ENCODE measurements around the gene UBQLN3.

Gene UBQLN3

DNA sequence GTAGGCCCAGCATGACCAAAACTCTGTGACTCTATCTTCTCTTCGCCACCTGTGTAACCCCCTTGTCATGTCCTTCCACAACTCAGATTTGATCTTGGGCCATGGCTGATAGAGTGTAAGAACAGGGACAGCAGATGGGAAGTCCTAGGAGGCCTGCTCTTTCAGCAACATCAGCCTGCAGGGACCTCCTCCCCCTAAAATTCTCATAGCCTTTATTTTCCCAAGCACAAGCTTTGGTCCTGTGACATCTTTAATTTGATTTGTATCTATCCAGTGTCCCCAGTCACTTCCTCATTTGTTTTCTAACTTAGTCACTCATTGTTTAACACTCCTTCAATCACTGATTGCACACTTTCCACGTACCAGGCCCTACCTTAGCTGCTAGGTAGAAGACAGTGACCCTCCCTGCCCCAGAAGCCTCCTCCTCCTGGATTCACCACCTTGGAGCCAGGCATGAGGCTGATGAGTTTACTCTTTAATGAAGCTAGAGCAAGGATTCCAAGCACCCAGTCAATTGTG, 5.3 kb downstream of the UBQLN3 start:
- DNase-seq = no peak

DNA sequence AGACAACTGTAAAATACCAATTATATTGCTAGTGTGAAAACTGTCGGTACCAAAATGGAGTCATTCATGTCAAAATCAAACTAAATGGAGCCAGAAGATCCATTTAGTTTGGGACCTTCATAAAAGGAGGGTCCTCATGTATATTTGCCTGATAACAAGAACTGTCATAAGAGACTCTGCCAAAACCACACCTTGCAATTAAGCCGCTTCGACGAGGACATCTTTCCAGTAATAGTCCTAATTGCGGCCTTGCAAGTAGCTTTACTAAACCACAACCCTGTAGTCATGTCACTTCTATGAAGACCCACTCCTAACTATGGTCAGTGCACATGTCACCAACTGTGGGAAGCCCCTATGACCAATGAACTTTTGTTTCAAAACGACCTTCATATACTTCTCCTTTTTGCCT, 9.4 kb downstream of the UBQLN3 start:
- no peak for DNase-seq

DNA sequence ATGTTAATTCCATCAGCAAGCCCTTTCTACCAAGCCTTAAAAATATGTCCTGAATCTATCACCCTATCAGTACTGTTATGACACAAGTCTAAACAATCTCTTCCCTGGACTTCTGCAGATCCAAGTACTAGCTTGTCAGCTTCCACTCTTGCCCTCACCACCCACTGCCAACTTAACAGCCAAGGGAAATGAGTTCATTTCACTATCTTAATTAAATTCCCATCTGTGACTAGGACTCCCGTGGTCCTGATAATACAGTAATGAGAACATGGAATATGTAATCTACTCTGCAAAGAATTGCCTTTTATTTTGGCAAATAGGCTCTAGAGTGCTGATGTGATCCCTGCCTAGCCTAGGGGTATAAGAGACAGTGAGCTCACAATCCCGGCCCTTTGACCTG, 10.1 kb downstream of the UBQLN3 start:
- no peak for DNase-seq

DNA sequence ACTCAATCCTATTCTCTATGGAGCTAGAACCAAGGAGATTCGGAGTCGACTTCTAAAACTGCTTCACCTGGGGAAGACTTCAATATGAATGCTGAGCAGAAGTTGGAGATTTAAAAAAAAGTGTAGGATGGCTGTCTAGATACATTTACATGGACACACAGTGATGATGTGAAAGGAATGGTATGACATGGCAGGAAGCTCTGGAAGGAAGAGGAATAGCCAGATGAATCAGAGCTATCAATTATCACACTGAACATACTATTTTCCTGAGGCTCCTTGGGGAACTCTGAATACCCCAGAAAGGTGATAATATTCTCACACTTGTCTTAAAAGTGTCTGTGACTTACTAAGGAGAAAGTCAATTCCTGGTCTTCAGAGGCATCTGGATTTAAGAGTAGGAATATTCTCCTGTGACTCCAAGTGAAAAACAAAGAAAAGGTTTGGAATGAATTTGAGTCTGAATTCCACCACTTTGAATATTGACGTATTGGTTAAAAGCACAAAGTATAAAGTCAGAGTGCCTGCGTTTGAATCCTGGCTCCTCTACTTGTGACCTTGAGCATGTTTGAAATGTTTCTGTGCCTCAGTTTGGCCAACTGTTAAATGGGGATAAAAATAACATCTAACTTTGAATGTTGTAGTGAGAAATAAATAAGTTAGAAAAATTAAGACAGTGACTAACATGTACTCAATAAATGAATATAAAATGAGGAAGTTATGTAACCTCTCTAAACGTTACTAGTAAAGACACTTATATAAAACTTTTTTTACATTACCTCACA, 20.0 kb downstream of the UBQLN3 start:
- no peak for DNase-seq

DNA sequence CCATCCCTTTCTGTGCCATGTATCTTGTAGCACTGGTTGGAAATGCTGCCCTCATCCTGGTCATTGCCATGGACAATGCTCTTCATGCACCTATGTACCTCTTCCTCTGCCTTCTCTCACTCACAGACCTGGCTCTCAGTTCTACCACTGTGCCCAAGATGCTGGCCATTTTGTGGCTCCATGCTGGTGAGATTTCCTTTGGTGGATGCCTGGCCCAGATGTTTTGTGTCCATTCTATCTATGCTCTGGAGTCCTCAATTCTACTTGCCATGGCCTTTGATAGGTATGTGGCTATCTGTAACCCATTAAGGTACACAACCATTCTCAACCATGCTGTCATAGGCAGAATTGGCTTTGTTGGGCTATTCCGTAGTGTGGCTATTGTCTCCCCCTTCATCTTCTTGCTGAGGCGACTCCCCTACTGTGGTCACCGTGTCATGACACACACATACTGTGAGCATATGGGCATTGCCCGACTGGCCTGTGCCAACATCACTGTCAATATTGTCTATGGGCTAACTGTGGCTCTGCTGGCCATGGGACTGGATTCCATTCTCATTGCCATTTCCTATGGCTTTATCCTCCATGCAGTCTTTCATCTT, 20.9 kb downstream of the UBQLN3 start:
- no peak for DNase-seq

DNA sequence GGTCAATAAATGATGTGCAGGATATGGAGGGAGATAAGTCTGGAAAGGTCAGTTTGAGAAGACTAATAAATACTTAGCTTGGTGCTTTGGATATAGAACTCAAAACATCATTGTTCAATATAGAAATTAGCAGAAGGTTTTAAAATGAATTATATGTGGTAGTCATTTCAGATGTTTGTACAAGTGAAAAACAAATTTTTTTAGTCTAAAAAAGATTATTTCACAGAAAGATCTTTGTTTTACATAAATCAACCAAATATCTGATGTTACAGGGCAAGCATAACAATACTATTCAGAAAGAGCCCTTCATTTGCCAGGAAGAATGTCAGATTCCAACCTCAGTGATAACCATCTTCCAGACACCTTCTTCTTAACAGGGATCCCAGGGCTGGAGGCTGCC, 21.4 kb downstream of the UBQLN3 start, which contains the start of gene OR52D1:
Gene OR52D1 (plus strand): TSS at position 301 of the 400 bp plus-strand sequence. CDS start 22 bp downstream, at position 323.
- DNase-seq = no peak

DNA sequence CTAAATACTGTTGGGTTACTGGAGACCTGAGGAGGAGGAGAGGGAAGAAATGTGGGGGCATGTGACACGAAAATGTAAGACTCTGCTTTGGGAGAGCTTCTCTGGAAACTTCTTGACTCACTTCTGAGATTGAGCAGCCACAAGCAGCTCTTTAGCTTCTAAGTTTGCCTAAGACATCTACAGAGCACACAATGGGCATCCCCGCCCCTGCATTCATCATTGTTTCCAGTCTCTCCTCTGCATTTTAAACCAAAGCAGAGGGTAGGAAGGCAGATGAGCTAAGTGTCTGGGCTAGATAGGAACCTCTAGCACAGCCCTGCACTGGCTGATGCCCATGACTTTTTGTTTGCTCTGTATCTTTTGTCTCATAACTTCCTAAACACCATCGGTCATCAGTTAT, 23.3 kb downstream of the UBQLN3 start:
- no peak for DNase-seq

DNA sequence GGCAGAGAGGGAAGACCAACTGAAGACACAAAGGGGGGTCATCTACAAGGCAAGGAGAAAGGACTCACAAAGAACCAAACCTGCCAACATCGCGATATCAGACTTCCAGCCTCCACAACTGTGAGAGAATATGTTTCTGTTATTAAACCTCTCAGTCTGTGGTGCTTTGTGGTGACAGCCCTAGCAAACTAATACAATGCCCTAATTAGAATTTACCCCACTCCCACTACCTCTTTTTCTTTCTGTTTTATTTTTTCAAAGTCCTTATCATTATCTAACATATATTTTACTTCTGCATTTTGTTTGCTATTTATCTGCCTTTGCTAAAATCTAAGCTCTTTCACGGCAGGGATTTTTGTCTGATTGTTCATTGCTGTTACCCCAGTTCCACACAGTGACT, 23.8 kb downstream of the UBQLN3 start:
- no peak for DNase-seq

DNA sequence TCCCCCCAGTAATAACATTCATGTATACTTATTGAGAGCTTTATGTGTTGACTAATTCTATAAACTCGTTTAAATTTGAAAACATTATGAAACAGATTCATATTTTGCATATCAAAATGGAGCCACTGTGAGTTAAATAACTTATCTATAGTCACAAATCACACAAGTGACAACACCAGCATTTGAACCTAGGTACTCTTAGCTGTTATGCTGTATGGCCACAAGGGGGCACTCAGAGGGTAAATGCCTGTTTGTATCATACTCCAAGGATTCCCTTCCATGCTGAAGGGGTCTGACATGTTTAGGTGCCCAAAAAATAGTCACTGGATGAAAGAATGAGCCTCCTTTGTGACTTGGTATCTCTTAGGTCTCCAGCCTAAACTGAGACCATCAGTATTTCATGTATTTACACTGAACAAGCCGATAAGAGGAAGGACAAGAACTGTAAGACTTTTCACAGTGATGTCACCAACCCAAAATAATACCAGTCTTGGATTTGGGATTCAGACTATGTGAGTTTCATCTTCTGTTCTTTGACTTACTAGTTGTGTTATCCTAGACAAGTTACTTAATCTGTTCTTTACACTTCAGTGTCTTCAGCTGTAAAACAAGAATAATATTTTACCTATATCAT, 33.5 kb downstream of the UBQLN3 start:
- peak; percentile 7 for DNase-seq

DNA sequence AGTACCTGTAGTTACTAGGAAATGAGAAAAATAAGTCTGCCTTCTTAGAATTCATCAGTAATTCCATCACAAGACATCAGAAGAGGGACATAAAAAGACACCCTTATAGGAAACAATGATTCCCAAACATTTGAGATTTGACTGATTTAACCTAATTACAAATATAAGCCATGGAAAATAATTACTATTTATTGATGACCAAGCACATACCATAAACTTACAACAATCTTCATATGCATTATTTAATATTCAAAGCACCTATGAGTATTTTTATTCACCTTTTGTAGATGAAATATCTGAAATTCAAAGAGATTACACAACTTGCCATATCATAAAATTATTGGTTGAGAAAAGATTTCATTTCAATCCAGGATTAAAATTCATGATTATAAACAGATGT, 35.8 kb downstream of the UBQLN3 start:
- no peak for DNase-seq

DNA sequence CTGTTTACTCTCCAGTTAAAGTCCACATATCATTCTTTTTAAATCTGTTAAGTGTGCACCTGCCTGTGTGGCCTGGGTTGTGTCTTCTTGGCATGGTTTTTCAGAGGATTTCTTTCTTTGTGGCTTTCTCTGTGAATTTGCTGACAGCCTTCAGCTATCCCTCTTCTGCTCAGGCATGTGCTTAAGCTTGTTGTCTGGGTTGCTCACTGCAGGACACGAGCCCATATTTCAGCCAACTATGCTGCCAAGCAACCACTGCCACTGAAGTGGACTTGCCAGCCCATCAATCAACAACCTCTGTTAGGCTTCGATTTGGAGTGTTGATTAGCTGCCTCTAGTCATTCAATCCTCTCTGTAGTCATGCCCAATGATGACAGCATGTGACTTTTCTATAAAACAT, 42.2 kb downstream of the UBQLN3 start:
- DNase-seq = no peak

DNA sequence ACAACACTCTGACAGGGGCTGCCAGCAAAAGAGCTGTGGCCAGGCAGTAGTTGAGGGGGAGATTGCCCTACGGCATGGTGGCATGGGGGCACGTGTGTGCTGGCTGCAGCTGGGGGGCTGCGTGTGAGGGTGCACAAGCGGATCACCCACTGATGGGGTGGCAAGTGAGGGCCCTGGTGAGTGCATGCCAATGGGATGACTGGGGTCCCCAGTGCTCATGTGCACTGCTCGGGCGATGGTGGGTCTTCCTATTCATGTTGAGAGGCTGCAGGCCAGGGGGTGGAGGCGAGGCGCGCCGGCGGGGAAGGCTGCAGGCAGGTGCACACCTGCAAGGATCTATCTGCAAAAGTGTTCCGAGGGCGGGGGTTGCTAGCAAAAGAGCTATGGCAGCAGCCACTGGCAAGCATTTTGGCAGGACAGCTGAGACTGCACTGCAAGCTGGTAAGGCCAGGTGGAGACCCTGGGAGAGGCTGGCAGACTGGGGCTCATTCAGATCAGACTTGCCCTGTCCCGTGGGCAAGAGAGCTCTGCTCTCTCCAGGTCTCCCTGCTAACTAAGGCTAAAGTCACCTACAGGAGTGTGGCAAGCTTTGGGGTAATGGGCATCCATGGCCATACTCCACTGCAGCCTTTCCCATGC, 48.7 kb downstream of the UBQLN3 start:
- DNase-seq = no peak

All from stimulated activated CD4-positive, alpha-beta T cell treated with anti-CD3 and anti-CD28 coated beads, Interleukin-4, amount 100 ng/mL, for 1 hour (primary cell).